C1 segment of cervical spinal cord (tissue), 14 donors: ENCODE results near the gene KIAA1217.

Experiments used
- DNase-seq, 14 donors: peaks; one replicate each; lab custom pipeline; 2025; lab: John Stamatoyannopoulos, UW

Gene KIAA1217

DNA sequence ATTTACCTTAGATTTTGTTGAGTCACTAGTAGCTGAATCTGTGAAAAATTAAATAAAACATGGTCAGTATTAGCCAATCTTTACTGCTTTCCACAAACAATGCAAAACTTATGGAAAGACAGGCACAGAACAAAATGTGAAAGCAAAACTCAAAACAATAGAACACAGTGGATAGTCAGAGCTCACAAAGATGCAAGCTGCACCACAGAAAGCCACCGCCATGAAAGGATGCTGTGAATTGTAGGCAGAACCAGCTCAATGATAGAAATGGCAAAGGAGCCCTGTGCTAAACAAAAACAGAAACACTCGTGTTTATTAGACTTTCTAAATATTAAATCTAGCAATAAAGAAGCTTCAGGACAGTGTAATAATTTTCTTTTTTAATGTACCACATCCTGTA, 380.3 kb downstream of the KIAA1217 start:
- DNase-seq: peak in 2 of 14 donors; percentile 15 to 17

DNA sequence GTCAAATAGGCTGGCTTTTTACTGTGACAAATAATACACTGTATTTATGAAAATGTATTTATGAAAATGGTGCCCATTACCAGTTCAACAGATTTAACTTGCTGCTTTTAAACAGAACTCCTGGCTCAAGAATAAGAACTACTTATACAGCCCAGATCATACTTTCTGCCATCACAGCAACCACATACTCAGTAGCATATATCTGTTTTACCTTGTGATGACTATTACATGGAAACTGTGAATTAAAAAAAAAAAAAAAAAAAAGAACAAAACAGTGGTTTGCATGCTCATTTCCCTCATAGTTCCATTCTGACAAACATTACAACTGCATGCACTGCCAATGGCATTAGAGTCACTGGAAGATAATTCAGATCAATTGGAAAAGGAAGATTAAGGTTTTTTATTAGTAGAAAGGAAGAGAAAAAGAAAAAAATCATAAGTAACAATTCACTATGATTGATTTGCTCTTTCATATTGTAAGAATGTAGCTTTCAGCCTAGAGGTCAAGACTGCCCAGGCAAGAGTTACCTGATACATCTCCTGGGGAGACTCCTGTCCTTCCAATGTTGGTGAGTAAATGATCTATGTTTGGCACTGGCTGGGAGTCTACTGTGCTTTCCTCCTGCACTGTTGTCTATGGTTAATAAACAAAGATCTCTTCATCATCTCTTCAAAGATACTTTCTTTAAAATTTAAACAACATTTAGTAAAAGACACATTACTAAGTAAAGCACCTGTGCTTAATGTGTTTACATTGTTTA, 381.9 kb downstream of the KIAA1217 start:
- DNase-seq: no peak

DNA sequence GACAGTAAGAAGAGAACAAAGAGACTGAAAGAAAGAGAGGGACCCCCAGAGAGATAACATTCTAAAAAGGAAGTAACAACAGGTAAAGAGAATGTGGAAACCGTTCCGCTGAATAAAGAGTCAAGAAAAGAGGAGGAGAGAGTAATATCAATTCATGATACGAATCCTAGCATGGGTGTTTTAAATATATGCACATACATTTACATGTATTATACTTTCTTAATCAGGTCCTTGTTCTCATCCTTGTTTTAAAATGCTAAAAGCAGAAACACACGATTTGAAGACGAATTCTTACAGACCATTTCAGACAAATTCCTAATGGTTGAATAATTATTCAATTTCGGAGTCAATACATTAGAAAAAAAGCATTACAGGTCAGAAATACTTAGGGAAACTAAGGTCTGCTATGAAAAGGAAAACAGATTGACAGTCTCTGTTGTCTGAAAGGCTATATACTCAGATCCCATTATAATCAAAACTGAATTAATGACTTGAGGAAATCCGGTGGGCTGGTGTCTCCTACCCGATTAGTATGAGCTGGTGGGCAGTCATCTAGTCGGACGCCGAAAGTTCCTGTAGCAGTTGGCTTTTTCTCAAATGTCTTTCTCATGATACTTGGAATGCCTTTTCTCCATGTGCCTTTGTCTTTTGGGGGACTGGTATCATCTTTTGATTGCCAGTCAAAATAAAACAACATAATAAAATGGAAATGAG, 387.4 kb downstream of the KIAA1217 start:
- DNase-seq: no peak

GRCh38 chr10:24597426-24597825, 388.5 kb downstream of the KIAA1217 start:
- DNase-seq: no peak
